ENCODE results near the gene ZNF467.

The ZNF467 gene

DNA sequence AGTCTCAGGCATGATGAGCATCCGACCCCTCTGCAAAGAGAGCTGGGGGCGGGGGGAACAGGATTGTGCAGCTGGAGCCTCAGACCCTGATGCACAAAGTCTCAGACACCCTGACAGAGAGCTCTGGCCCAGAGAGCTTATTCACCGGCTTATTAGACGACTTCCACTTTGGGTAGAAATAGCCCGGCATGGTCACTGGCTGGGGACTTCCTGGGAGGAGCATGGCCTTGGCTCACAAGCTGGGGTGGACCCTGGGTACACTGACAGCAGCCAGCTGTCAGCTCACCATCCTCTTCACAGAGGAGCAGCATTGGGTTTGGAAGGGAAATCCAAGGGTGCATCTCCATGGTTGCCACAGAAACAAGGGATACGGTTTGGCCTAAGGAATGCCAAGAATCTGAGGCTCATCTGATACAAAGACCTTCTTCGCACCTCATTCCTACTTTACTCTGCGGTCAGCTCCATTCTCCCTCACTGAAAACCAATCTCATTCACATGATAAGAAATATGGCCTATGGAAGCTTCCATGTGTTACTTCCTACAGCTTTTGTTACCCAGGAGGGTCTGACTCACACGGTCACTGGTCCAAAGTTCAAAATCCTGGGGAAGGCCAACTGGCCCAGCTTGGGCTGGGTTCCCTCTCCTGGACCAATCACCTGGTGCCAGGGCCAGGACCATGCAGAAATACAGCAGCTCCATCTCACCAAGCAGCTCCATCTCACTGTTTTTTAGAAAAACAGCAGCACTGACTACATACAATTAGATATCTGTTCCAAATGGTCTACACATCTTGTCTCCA is 25.1 kb downstream of the ZNF467 start:
- no peak for DNase-seq (ENCODE audit: low read depth)

DNA sequence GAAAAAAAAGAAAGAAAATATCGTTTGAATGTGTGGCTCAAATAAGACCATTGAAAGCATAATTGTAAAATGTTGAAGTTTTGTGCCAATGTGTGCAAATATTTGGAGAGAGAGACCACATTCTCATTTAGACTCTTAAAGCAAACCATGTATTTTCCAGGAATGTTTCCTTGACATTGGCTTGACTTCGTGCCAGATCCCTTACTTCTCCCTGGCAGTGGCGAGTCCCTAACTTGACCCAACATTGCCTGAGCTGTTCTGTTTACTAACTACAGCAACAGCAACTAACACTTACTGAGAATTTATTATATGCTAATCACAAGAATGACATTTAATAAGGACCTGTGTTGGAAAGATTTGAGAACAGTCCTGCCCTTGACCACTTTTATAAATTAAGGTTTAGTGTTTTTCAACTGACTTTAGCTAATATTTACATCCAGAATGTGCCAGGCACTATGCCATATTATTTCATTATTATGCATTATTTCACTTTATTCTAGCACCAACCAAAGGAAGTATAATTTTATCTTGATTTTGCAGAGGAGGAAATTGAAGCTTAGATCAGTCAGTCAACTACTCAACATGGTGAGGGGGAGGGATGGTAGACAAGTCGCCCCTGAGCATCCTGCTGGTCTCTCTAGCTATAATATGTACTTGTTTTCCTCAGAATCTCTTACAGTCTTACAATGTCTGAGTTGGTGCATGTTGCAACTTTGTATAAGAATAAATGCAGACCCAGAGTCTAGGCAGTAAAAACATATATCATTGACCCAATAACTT is 29.7 kb downstream of the ZNF467 start:
- DNase-seq (ENCODE audit: low read depth): no peak

DNA sequence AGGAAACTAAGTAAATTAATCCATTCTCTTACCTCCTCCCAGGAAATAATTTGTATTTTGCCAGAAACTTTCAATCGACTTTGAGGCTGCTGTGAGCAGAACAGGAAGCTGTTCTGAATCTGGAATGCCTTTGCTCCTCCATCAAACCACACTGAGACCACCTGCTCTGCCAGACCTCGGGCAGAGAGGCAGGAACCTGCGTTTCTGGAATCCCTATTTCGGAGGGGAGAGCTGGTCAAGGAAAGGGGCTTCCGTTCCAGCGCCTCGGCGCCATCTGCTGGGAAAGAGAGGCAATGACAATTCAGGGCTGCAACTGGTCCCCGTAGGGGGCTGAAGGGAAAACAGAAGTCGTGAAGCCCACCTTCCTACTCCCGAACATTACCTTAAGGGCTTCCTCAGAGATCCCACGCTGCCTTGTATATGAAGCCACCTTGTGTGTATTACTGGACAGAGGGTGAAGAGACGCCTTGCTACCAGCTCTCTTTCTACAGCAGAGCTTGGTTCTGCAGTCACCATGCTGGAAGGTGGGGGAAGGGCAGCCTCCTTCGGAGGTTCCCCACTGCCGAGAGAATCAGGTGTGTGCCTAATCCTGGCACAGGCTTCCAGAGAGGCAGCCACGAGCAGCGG is 31.2 kb downstream of the ZNF467 start:
- peak; percentile 57 for DNase-seq (ENCODE audit: low read depth)

DNA sequence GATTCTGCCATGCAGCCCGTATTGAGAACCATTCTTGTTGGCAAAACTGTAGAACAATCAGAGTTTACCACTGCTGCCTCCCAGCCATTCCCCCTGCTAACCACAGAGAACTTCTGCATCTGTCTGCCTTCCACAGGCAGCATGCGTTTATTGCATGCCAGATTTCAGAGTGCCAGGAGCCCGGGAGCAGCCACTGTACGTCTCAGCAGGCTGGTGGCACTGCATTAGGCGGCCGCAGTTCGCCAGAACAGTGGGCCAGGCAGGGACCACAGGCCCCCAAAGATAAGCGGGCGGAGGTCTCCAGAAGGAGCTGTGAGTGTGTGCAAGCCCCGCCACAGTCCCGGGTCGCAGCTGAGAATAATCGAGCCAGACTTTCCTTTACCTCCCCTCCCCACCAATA is 31.8 kb downstream of the ZNF467 start:
- no peak for DNase-seq (ENCODE audit: low read depth)

GRCh38 chr7:149736478-149737360 is 36.7 kb downstream of the ZNF467 start:
- DNase-seq (ENCODE audit: low read depth): no peak

DNA sequence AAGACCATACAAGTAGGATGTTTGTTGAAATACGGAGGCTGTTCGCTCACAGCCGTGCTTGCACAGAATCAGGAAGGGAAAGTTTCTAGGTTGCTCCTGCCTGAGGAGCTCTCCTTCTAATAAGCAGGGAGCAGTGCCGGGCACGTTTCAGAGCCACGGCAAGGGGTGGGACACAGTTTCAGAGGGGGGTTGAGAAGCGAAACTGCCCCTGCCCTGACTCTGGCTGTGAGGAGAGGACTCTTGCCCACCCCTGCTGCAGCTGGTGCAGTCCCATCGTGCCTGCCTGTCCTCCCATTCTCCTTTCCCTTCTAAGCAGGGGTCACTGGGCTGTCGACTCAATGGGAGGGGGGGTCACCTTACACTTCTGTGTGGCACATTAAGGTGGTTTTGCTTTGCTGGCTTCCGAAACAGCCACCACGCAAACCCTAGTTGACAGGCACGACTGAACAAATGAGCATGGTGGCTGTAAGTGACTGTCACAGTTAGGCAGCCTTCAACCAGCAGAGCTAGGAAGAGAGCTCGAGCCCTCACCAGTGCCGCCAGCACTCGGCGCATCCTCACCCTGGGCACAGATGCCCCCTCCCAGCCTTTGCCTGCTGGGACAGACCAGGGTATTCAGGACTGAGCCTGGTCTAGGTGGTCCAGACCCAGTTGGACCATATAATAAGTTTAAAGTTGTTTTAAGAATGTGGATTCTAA is 37.5 kb downstream of the ZNF467 start:
- no peak for DNase-seq (ENCODE audit: low read depth)

DNA sequence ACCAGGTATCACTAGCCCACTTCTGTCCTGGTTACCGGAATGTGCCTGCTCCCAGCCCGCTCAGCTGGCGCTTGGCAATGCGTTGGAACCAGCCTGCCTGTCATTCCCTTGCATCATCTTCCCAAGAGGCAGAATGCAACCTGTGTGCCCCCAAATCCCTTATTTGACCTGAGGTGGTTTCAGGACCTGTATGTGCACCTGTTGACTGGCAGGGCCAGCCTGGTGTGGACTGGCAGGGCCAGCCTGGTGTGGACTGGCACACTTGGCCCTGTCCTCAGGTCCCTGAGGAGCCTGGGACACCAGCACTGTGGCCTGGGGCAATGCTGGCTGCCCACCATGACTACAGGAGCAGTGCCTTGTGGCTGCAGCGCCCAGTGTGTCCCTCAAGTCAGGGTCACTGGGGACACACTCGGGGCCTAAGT is 38.2 kb downstream of the ZNF467 start:
- no peak for DNase-seq (ENCODE audit: low read depth)

DNA sequence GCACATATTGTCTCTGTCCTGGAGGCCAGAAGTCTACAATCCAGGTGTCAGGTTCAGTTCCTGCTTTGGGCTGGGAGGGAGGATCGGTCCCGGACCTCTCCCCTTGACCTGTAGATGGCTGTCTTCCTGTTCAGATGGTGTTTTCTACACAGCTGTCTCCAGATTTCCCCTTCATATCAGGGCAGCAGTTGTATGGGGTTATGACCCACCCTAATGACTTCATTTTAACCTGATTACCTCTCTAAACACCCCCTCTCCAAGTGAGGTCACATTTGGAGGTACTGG is 38.7 kb downstream of the ZNF467 start:
- DNase-seq (ENCODE audit: low read depth): no peak

DNA sequence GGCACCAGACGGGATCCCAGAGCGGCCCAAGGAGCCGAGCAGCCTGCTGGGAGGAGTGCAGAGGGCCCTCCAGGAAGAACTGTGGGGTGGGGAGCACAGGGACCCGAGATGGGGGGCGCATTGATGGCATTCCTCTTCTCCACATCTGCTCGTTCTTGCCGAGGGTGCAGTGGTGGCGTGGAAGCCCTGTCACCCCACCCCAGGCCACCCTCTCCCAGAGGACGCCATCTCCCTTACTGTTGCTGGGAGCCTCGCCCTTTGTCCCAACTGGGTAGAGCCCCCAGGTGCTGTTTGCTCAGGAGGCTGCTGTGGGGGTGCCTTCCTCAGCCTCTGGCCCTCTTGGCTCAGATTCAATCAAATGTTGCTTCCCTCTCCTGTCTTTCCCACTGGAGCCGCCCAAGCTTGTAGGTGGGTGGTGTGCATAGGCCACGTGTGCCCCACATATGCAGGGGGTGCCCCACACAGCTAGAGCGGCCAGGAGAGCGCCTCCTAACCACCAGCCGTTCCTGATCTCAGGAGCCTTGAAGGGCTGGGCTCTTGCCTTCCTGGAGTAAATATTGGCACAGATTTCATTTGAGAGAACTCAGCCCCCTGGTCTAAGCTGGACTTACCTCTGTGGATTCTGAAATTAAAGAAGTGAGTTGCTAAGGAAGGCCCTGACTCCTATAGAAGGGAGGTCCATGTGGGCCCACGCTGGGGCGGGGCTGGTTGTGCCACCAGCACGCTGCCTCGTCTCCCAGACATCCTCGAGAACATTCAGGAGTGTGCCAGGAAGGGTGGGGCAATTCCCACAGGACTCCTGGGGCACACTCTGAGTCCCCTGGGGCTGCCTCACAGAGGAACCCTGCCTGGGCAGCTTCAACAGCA is 39.2 kb downstream of the ZNF467 start:
- no peak for DNase-seq (ENCODE audit: low read depth)

DNA sequence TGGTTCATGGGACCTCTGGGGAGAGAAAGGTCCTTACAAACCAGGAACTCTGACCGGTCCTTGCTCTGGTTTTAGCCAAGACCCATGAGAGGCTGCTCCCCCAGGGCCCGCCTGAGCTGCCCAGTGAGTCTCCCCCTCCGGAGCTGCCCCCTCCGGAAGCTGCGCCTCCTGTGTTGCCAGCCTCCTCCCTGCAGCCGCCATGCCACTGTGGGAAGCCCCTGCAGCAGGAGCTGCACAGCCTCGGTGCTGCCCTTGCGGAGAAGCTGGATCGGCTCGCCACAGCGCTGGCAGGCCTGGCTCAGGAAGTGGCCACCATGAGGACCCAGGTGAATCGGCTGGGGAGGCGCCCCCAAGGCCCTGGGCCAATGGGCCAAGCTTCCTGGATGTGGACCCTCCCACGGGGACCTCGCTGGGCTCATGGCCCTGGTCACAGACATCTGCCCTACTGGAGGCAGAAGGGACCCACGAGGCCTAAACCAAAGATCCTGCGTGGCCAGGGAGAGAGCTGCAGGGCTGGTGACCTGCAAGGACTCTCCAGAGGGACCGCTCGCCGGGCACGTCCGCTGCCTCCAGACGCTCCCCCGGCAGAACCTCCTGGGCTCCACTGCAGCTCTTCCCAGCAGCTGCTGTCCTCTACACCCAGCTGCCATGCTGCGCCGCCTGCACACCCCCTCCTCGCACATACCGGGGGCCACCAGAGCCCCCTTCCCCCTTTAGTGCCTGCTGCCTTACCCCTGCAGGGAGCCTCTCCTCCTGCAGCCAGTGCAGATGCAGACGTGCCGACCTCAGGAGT is 40.1 kb downstream of the ZNF467 start:
- DNase-seq (ENCODE audit: low read depth): no peak

- no peak for DNase-seq (ENCODE audit: low read depth)
Observed at GRCh38 chr7:149732611-149733010, 40.8 kb downstream of the ZNF467 start.

DNA sequence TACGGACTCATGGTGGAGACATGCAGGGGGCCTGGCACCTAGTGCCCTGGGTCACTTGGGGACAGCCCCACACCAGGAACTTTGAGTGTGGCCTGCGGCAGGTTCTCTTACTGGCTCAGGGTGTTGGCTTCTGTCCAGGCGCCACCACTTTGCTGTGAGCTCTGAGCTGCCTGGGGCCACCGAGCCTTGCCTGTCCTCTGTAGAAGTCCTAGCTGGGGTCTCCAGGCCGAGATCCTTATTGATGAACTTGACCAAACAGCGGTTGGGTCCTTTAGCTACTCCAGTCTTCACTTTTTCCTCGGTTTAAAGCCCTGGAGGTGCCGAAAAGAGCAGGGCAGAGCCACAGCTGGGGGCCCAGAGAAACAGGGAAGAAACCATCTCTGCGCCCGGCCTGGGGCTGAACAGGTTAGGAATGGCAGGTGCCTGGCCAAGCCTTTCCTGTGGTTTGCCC is 41.3 kb downstream of the ZNF467 start:
- no peak for DNase-seq (ENCODE audit: low read depth)

DNA sequence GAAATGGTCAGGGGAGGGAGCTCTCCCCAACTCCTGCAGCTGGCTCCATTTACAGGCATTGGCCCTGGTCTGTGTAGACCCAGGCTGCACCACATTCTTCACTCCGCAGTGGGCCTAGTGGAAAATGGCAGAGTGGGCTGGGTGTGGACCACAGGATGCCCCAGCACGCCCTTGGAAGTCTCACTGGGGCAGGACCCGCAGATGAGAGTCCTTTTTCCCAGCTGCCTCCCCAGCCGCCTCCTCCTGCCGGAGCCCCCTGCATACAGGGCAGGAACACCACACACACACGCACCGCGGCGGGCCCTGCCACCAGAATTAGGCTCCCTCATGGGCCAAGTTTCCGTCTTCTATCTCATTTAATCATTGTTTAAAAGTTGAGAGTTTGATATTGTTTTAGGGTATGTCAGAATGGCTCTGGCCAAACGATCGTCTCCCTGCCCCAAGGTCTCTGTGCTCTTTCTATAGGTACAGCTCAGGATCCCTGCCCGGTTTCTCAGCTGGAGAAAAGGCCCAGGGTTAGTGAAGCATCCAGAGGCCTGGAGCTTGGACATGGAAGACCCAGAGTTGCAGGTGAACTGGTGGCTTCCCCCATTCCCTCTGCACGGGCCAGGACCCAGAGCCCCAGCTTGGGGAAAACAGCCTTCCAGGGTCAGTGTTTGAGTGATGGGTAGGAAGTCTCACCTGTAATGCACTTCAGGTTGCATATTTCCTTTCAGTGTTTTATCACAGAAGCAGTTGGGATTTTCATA is 42.0 kb downstream of the ZNF467 start:
- no peak for DNase-seq (ENCODE audit: low read depth)

DNA sequence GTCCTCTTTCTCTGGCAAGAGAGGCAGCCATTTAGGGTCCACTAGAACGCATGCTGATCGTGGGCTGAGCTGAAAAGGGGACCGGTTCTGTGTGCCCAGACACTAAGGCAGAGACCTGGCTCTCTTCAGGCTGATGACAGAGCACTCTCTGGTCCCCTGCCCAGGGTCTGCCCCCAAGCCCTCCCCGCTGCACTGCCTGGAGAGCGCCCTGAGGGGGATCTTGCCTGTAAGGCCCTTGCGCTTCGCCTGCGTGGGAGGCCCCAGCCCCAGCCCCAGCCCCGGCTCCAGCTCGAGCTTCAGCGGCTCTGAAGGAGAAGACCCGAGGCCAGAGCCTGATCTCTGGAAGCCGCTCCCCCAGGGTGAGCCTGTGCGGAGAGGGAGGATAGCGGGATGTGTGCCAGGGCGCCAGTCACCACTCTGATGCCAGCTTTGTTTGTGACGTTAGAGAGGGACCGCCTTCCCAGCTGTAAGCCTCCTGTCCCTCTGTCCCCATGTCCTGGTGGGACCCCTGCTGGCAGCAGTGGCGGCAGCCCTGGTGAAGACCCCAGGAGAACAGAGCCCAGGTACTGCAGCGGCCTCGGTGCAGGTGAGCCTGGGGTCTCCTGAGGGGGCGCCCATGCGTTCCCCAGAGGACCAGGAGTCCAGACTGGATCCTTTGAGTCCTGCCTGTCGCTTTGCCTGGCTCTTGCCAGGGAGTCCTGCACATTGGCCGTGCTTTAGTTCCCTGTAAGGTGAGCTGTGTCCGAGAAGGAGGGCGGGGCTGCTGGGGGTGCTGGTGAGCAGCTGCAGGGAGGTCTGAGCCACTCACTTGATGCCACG is 43.2 kb downstream of the ZNF467 start:
- no peak for DNase-seq (ENCODE audit: low read depth)

GRCh38 chr7:149729586-149729982 is 43.8 kb downstream of the ZNF467 start:
- no peak for DNase-seq (ENCODE audit: low read depth)

GRCh38 chr7:149728491-149729375 is 44.7 kb downstream of the ZNF467 start:
- DNase-seq (ENCODE audit: low read depth): no peak

- DNase-seq (ENCODE audit: low read depth): no peak
Observed at GRCh38 chr7:149727899-149728476, 45.4 kb downstream of the ZNF467 start.

Measured in activated T-cell treated with anti-CD3 and anti-CD28 coated beads for 48 hours (primary cell).